KOPT-K1 (cell line): Measurements from ENCODE around the gene SIGLECL1.

Experiments
- H3K27ac ChIP-seq: fragments of 200-600 bp; sonication (generic); 2 replicates; pipeline ENCODE4 v1.5.1; 2016; ENCODE audit warnings: antibody characterized with exemption, mild to moderate bottlenecking, low read depth, low read length; ENCODE audit not compliant: poor library complexity, severe bottlenecking
- H3K36me3 ChIP-seq: fragments of 200-600 bp; sonication (generic); 2 replicates; pipeline ENCODE4 v1.5.1; 2017; ENCODE audit warnings: antibody characterized with exemption, mild to moderate bottlenecking, low read length, moderate library complexity; ENCODE audit not compliant: insufficient read depth
- H3K9me3 ChIP-seq: fragments of 200-600 bp; sonication (generic); 2 replicates; pipeline ENCODE4 v1.5.1; 2017; ENCODE audit warnings: antibody characterized with exemption, low read length, mild to moderate bottlenecking; ENCODE audit not compliant: insufficient read depth, poor library complexity, severe bottlenecking

The SIGLECL1 gene

DNA sequence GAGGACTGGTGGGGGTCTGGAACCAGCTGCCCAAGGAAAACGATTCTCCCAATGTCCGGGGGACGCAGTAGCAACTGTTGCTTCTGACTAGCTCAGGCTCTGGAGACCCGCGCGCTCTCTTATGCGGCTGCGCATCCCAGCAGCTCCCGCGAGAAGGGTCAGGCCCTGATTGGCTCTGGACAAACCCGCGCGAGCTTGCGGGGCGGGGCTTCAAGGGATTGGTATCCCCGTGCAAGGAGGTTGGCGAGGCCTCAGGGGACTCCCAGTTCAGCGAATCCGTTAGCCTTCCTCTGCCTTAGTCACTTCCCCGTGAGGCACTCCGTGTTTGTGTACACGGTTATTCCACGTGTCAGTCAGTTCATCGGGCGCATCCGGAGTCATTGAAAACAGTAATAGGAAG is 20.2 kb downstream of the SIGLECL1 start:
- no peaks in the 10 kb centered on the region for H3K9me3 ChIP-seq
- H3K36me3 ChIP-seq = no peaks in the 10 kb centered on the region
- no peak overlapping the region for H3K27ac ChIP-seq

GRCh38 chr19:51272183-51272810 is 21.4 kb downstream of the SIGLECL1 start:
- Histone ChIP-seq H3K9me3 (no peaks in the 10 kb centered on the region), H3K36me3 (no peaks in the 10 kb centered on the region), H3K27ac (no peak overlapping the region)

GRCh38 chr19:51274049-51274770 is 23.3 kb downstream of the SIGLECL1 start:
- Histone ChIP-seq H3K9me3 (no peaks in the 10 kb centered on the region), H3K27ac (no peak overlapping the region), H3K36me3 (no peaks in the 10 kb centered on the region)

- H3K36me3 ChIP-seq = no peaks in the 10 kb centered on the region
- H3K27ac ChIP-seq = no peak overlapping the region
- H3K9me3 ChIP-seq = peaks cover 7% of the 10 kb centered on the region
Measured at GRCh38 chr19:51277112-51277511, 26.2 kb downstream of the SIGLECL1 start.

GRCh38 chr19:51282335-51282734 is 31.5 kb downstream of the SIGLECL1 start:
- H3K27ac ChIP-seq = no peak overlapping the region

GRCh38 chr19:51285682-51286081 is 34.8 kb downstream of the SIGLECL1 start:
- H3K27ac ChIP-seq = no peak overlapping the region
- no peaks in the 10 kb centered on the region for H3K36me3 ChIP-seq
- H3K9me3 ChIP-seq = peaks cover 4% of the 10 kb centered on the region

More at GRCh38 chr19:51282335-51282734, 31.5 kb downstream of the SIGLECL1 start:
- Histone ChIP-seq H3K9me3 (peaks cover 11% of the 10 kb centered on the region), H3K36me3 (no peaks in the 10 kb centered on the region)

DNA sequence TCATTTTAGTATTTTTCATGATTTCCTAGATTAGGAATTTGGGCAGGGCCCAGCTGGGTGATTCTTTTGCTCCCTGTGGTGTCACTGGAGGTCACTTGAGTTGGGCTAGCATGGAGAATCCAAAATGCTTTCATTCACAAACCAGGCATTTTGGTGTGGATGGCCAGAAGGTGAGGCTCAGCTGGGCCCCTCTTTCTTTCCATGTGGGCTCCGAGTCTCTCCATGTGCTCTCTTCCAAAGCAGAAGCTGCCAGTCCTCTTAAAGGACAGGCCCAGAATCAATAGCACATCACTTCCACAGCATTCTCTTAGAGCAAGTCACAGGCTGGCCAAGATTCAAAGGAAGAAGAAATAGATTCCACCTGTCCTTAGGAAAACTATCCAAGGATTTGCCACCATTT is 38.8 kb downstream of the SIGLECL1 start:
- H3K27ac ChIP-seq = no peak overlapping the region
- H3K36me3 ChIP-seq = no peaks in the 10 kb centered on the region
- H3K9me3 ChIP-seq = no peaks in the 10 kb centered on the region

DNA sequence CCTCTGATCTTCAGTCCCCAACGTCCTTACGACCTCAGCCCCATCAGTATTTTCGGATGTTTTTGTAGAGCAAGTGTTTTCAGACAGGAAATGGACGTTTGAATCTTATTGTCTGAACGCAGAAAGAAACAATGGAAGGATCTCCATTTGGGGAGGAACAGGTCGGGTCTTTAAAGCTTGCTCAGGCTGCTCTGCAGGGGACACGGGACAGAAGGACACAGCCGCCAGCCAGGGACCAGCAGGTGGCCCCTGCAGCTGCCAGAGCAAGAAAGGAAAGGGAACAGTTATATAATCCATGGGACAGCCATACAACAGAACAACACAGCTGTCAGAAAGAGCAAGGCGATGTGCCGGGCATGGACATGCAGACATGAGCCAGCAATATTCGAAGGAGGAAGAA is 42.1 kb downstream of the SIGLECL1 start:
- Histone ChIP-seq H3K27ac (no peak overlapping the region), H3K9me3 (no peaks in the 10 kb centered on the region), H3K36me3 (no peaks in the 10 kb centered on the region)

GRCh38 chr19:51293571-51294210 is 42.8 kb downstream of the SIGLECL1 start:
- H3K9me3 ChIP-seq = no peaks in the 10 kb centered on the region
- H3K36me3 ChIP-seq = no peaks in the 10 kb centered on the region
- H3K27ac ChIP-seq = no peak overlapping the region

DNA sequence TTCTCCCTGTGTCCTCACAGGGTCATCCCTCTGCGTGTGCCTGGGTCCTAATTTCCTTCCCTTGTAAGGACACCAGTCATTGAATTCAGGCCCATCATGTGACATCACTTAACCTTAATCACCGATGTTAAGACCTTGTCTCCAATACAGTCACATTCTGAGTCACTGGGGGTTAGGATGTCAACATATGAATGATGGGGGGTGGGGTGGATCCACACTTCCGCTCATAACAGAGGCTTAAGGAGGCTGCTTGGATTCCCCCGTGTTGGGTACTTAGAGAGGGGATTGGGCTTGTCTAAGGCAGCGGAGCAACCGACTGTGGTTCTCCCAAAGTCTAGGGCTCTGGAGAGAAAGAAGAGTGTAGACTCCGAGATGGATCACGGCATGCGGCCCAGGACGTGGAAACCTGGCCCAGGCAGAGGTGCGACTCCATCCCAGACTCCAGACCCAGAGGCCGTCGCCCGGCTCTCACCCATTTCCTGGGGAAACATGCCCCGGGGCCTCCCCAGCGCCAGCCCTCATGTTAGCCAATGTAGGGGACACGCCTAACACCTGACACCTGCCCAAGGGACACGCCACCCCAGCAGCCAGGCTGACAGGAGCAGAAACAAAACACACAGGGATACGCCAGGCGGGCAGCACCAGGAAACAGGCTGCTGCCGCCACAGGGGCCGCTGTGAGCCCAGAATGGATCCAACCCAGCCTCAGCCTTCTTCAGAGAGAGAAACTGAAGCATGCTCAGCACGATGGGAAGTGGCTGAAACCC is 43.5 kb downstream of the SIGLECL1 start:
- no peaks in the 10 kb centered on the region for H3K9me3 ChIP-seq
- H3K36me3 ChIP-seq = no peaks in the 10 kb centered on the region
- H3K27ac ChIP-seq = no peak overlapping the region

DNA sequence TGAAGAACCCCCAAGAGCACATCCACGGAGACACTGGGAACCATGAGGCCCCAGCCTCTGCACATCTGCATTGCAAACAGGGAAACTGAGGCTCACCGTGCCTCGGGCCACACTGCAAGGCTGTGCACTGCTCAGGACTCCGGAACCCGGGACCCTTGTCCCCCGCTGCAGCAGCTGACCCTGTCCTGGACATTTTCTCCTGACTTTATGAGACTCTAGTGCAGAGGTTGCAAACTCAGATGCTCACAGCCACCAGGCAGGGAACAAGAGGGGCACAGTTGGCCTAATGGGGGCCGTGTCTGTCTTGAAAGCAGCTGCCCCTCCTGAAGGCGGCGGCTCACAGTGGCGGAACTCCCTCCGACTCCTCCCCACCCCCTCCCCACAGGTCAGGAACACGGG is 44.1 kb downstream of the SIGLECL1 start:
- Histone ChIP-seq H3K36me3 (no peaks in the 10 kb centered on the region), H3K9me3 (no peaks in the 10 kb centered on the region), H3K27ac (no peak overlapping the region)

DNA sequence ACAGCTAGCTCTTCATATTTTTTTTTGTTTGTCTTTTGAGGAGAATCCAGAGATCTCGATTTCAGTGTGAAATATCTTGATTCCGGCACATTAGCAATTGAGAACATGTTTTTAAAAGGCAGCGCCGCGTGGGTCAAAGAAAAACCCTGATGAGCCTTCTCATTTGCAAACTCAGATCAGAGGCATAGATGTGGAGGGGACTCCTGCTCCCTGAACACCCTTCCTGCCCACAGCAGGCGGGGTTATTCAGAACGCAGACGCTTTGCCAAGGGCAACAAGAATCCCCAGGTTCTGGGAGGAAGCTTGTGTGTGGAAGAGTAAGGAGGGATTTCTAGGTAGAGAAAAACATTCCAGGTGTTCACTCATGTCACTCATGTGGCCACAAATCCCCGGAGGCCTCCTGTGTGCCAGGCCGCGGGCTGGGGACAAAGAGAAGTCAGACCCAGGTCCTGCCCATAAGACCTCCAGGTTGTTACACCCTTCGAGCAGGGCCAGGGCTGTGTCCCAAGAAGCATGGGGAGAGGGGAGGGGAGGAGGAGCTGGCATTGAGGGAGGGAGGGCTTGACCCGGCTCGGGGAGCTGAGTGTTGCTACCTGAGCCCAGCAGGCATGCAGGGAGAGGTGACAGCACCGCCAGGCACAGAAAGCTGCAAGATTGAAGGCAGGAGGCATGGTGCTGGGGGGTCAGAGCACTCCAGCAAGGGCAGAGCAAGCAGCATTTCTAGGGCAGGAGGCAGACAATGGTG is 44.7 kb downstream of the SIGLECL1 start:
- no peaks in the 10 kb centered on the region for H3K36me3 ChIP-seq
- H3K9me3 ChIP-seq = no peaks in the 10 kb centered on the region
- H3K27ac ChIP-seq = no peak overlapping the region

DNA sequence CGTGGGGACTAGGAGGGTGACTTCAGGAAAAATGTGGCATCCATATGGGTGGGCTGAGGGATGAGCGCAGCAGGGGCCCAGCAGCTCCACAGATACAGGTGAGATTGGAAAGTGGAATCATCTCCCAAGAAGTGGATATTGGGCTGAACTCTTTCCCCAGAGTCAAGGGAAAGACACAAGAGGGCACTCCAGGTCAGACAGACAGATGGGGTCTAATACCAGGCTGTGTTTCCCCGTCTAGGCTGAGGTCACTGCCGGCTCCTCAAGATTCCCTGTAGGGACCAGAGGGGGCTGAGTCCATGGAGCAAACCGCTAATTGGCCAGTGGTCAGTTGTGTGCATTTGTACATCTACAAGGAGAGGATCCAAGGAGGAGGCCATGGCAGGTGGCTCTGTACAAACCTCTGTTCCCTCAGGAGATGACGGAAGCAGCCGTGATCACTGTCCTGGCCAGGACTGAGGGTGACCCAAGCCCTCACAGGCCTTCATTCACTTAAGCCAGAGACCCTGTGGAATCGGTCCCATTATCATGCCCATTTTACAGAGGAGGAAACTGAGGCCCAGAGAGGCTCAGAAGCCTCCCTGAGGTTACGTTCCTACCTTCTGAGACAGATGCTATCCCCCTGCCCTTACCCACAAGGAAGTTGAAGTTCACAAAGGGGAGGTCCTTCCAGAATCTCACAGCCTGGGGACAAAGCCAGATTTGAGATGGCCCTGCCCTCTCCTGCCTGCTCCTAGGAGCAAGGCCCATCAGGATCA is 45.6 kb downstream of the SIGLECL1 start:
- Histone ChIP-seq H3K36me3 (no peaks in the 10 kb centered on the region), H3K9me3 (peaks cover 2% of the 10 kb centered on the region), H3K27ac (no peak overlapping the region)

GRCh38 chr19:51297406-51297805 is 46.5 kb downstream of the SIGLECL1 start:
- Histone ChIP-seq H3K9me3 (peaks cover 11% of the 10 kb centered on the region), H3K36me3 (no peaks in the 10 kb centered on the region), H3K27ac (no peak overlapping the region)
